ENCODE results near the gene CETN2. TPM values are rescaled to one million over a fixed set of nuclear protein-coding genes. Genes with fewer than 3 reads are reported as not detected.

Gene CETN2
- total RNA-seq (1 to 10 TPM; 6.3 to 7.3 TPM), polyA plus RNA-seq (10 to 100 TPM; 23.3 to 30.8 (median 27.7) TPM), total RNA-seq (4.9 to 16.5 (median 13.6) reads per million in 6 experiments)

DNA sequence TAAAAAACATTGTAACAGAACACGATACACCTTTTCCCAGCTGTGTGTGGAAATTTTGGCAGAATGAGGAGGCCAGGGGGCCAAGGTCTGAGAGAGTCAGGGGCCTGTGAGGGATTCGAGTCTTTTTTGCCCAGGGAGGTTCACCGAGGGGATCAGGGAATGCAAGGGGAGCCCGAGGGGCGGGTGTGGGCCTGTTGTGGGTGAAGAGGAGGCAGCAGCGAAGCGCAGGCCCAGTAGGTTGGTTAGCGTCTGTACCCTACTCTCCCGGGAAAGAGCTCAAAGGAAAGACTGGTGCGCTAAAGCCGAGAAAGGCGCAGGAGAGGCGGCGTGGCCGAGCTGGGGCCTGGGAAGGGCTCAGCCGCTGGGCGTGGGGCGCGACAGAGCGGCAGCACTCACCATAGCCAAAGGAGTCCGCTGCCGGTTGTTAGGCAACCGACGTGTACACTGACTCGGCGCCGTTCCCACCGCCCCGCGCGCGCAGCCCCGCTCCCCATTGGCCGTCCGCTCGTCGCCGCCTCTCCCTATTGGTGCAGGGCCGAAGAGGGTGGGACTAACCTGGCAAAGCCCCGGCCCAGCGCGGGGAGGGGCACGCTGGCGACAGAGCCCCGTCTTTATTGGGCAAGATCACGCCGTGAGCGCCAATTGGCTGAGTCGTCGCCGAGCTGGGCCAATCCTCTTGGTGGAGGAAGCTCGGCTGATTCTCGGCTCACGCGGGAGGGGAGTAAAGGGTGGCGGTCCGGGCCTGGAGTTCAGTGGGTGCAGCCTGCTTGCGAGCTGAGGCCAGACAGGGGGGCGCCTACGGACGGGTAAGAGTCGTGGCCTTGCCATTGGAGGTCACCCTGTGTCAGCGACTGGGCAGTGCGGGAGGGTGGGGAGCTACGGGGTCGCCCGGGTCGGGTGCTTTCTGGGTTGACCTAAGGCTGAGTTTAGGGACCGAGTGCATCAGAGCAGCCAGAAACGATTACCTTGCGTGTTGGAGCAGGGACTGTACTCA lies at the start of gene CETN2, which contains the start of gene NSDHL:
Gene CETN2, minus strand, starts transcription at position 446 of the 994 bp plus-strand sequence. Its CDS starts 47 bp downstream, at position 399.
Gene NSDHL, plus strand, starts transcription at position 752 of the 994 bp plus-strand sequence. CDS start 15,262 bp downstream, outside the sequence.
- Mint-ChIP-seq H3K9me3 (peaks cover 0 to 1% (median 0%) of the 10 kb centered on the region in 9 donors), H3K27me3 (no peaks in the 10 kb centered on the region), H3K4me3 (peak within 1 kb of the TSS; percentile 89 to 98 (median 95)), H3K4me1 (peaks cover 3 to 34% (median 32%) of the 10 kb centered on the region in 4 donors), H3K27ac (peak within 1 kb of the TSS; percentile 78 to 98 (median 97)), H3K36me3 (peaks cover 0 to 3% (median 2%) of the 10 kb centered on the region in 3 donors)
- POLR2A ChIA-PET: no interaction called here
- ATAC-seq: peak; percentile 95 to 97
- peak; percentile 86 to 96 (median 93) for DNase-seq

DNA sequence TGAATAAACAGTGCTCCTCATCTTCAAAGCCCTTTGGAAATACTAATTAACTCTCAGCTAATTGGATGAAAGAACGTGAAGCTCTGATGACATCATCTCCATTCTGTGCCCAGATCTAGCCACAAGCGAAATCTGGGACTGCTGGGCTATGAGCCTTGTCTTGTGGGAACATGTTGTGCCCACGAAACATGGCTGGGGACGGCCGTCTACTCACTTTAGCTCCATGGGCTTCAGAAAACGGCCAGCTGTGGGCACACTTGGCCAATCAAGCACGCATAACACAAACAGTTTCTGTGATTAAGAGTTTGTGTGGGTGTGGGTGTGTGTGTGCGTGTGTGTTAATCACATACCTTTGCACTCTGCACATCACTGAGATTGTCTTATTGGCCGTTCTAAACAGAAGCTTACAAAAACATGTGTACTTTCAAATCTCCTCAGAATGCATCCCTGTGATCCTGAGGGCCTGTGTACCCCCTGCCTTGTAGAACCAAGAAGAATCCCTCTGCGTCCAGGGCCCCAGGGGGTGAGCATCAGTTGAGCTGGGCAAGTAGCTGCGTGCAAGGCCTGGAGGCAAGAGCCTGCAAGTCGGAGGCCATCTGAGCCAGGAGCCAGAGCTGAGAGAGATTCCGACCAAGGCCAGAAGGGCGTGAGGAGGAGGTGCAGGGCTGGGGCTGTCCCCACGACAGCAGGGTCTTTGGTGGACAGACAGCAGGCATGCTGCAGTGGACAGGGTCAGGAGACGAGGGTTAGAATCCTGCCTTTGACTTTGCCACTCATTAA lies 48.6 kb upstream of the CETN2 start:
- POLR2A ChIA-PET: no interaction called here
- ATAC-seq: no peak
- DNase-seq: no peak
- Mint-ChIP-seq H3K4me3 (no peak overlapping the region), H3K9me3 (peaks cover 0 to 2% (median 0%) of the 10 kb centered on the region in 9 donors), H3K36me3 (no peaks in the 10 kb centered on the region), H3K27me3 (no peaks in the 10 kb centered on the region), H3K4me1 (no peaks in the 10 kb centered on the region), H3K27ac (no peak overlapping the region)

DNA sequence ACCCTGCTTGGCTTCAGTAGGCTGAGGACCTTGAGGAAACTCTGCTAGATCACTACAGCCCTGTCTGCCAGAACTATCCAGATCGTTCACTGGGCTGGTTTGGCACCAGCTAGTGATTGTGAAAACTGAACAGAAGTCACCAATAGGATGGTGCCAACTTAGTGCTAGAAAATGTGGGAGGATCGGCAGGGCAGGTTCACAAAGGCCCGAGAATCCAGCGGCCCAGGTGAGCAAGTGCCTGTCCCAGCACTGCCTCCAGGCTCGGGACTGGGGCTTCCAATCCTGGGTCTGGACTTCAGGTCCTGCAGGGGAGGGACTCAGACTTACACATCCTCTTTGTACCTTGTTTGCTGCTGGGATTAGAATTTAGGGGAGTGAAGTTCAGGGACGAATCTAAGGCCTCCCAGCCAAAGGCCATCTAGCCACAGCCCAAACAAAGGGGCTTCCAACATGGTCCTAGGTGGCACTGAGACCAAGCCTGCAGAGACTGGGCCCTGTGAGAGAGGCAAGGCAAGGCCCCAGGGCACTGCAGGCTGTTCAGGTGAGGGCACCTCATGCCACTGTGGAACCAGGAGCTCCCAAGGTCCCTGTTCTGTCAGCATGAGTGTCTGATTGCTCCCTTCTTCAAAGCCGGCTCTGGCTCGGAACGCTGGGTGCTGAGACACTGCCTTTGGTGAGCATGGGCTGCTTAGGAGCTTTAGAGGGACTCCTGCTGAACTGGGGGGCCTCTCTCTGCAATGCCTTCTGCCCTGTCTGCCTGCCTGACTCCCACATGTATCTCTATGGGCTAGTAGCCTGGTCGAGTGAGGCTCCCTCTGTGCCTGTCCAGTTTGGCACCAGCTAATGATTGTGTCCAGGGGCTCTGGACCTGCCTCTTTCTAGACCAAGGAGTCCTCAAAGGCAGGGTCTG lies 46.6 kb upstream of the CETN2 start:
- no peaks in the 10 kb centered on the region for H3K27me3 Mint-ChIP-seq
- H3K36me3 Mint-ChIP-seq: no peaks in the 10 kb centered on the region
- H3K9me3 Mint-ChIP-seq: no peaks in the 10 kb centered on the region
- DNase-seq (no peak), ATAC-seq (no peak)
- no peak overlapping the region for H3K27ac Mint-ChIP-seq
- no peak overlapping the region for H3K4me3 Mint-ChIP-seq
- POLR2A ChIA-PET: no interaction called here
- H3K4me1 Mint-ChIP-seq: peaks cover 0 to 6% (median 5%) of the 10 kb centered on the region in 4 donors

DNA sequence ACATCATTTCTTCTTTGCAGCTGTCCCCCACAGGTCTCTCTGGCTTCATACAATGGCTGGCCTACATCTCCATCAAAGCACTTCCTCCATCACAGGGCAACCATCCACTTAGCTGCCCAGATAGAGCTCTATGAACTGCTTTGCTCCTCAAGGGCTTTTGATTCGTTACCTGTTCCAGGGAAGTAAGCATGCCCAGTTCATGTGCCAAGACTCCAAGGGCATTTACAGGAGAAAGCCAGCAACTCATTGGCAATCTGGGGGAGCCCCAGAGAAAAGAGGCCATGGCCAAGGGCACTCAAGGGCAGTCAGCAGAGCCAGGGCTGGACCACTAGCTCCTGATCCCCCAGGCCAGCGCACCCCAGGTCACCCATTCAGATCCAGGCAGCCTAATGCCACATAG lies 42.8 kb upstream of the CETN2 start:
- DNase-seq (no peak), ATAC-seq (no peak)
- Mint-ChIP-seq H3K4me3 (no peak overlapping the region), H3K36me3 (peaks cover 0 to 14% (median 0%) of the 10 kb centered on the region in 3 donors), H3K9me3 (no peaks in the 10 kb centered on the region), H3K27ac (peak overlapping the region in 8 of 10 donors; percentile 3 to 81 (median 42)), H3K27me3 (no peaks in the 10 kb centered on the region), H3K4me1 (peaks cover 5 to 11% (median 10%) of the 10 kb centered on the region in 4 donors)
- POLR2A ChIA-PET: no interaction called here

DNA sequence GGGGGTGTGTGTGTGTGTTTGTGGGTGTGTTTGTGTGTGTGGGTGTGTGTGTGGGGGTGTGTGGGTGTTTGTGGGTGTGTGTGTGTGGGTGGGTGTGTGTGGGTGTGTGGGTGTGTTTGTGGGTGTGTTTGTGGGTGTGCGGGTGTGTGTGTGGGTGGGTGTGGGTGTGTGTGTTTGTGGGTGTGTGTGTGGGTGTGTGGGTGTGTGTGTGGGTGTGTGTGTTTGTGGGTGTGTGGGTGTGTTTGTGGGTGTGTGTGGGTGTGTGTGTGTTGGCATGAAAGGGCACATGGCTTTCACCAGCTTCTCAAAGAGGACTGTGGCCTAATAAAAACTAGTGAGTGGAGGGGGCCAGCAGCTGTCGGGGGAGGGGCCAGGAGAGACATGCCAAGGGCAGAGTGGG lies 42.0 kb upstream of the CETN2 start:
- no peak for ATAC-seq
- POLR2A ChIA-PET: no interaction called here
- Mint-ChIP-seq H3K27me3 (no peaks in the 10 kb centered on the region), H3K9me3 (no peaks in the 10 kb centered on the region), H3K4me1 (peaks cover 5 to 11% (median 10%) of the 10 kb centered on the region in 4 donors), H3K27ac (peak overlapping the region in 3 of 10 donors; percentile 44 to 67 (median 55)), H3K36me3 (peaks cover 0 to 17% (median 0%) of the 10 kb centered on the region in 3 donors), H3K4me3 (no peak overlapping the region)
- no peak for DNase-seq

DNA sequence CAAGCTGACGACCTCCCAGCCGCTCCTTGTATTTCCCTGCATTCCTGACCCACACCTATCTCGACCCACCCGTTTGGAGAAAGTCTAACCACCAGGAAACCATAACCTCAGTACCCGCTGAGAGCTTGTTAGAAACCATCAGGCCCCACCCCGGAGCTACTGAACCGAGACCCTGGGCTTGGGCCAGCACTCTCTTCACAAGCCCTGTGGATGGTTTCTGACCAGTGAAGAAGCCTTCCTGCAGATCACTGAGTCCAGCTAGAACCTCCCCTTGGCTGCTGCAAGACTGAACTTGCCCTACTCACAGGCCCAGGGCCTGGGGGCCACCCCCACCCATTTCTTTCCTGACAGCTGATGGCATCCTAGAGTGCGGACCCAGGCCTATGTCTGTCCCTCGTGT lies 40.7 kb upstream of the CETN2 start:
- no peaks in the 10 kb centered on the region for H3K27me3 Mint-ChIP-seq
- H3K4me1 Mint-ChIP-seq: peaks cover 5 to 11% (median 10%) of the 10 kb centered on the region in 4 donors
- H3K27ac Mint-ChIP-seq: peak overlapping the region in 3 of 10 donors; percentile 55 to 80 (median 62)
- no peaks in the 10 kb centered on the region for H3K9me3 Mint-ChIP-seq
- DNase-seq (no peak), ATAC-seq (no peak)
- H3K4me3 Mint-ChIP-seq: no peak overlapping the region
- POLR2A ChIA-PET: no interaction called here
- peaks cover 0 to 22% (median 0%) of the 10 kb centered on the region in 3 donors for H3K36me3 Mint-ChIP-seq

DNA sequence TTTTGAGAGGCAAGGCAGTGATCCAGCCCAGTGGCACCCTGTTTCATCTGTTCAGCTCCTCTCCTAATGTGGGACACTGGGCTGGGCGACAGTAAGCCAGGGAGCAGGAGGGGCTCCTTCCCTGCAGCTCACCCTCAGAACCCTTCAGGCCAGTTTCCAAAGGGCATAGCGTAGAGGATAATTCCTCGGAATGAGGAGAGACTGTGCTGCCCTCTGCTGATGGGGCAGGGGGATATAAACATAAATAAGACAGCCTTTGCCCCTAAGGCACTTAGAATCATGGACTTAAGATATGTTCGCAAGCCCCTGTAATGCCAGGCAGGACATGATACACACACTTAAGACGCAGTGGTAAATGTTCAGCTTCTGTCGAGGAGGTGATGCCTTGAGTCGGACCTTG lies 39.4 kb upstream of the CETN2 start:
- Mint-ChIP-seq H3K27me3 (no peaks in the 10 kb centered on the region), H3K4me3 (no peak overlapping the region), H3K27ac (peak overlapping the region in 2 of 10 donors; percentile 44 to 72), H3K4me1 (peaks cover 5 to 11% (median 10%) of the 10 kb centered on the region in 4 donors), H3K36me3 (peaks cover 0 to 28% (median 0%) of the 10 kb centered on the region in 3 donors), H3K9me3 (no peaks in the 10 kb centered on the region)
- DNase-seq: no peak
- no peak for ATAC-seq
- POLR2A ChIA-PET: no interaction called here

DNA sequence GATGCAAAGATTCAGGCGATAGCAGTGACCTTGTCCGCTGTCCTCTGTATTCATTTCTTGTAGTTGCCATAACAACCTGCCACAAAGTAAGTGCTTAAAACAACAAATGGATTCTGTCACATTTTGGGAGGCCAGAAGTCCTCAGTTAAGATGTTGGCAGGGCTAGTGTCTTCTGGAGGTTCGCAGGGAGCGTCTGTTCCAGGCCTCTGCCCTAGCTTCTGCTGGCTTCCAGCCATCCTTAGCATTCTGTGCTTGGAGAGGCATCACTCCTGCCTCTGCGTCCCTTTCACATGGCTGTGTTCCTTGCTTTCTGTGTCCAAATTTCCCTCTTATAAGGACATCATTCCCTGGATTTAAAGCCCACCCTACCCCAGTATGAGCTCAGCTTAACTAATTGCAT lies 35.8 kb upstream of the CETN2 start:
- H3K36me3 Mint-ChIP-seq: peaks cover 0 to 53% (median 0%) of the 10 kb centered on the region in 3 donors
- no peaks in the 10 kb centered on the region for H3K4me1 Mint-ChIP-seq
- DNase-seq (no peak), ATAC-seq (no peak)
- H3K4me3 Mint-ChIP-seq: no peak overlapping the region
- H3K9me3 Mint-ChIP-seq: no peaks in the 10 kb centered on the region
- no peak overlapping the region for H3K27ac Mint-ChIP-seq
- no peaks in the 10 kb centered on the region for H3K27me3 Mint-ChIP-seq
- POLR2A ChIA-PET: no interaction called here

DNA sequence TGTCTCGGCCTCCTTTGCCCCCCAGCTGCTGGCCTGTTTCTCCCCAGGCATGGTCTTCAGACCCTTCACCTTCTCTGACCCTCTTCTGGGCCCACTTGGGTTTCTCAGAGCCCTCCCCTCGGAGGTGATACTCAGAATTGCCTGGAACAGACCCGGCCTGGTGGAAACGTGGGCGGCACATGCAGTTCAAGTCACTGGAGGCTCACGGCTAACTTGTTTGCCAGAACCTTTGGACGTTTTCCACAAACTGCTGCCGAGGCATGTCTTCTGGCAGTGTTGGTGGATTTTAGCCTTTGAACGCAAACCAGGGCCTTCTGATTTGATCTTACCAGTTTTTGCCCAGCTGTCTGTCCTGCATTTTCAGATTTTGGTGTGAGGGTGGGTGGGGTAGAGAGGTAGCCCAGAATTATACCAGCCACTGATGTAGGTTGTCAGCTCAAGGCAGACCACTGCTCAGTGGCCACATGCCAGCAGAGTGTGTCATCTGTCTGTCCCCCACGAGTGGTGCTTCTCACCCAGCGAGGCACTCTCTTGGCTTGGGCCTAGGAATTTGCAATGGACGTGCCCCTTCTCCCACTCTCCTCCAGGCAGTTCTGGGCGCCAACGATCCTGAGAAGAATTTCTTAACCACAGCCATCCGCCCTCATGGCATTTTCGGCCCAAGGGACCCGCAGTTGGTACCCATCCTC lies 34.8 kb upstream of the CETN2 start:
- Mint-ChIP-seq H3K27ac (no peak overlapping the region), H3K9me3 (no peaks in the 10 kb centered on the region), H3K4me1 (no peaks in the 10 kb centered on the region), H3K27me3 (no peaks in the 10 kb centered on the region), H3K36me3 (peaks cover 0 to 61% (median 0%) of the 10 kb centered on the region in 3 donors), H3K4me3 (no peak overlapping the region)
- DNase-seq (no peak), ATAC-seq (no peak)
- POLR2A ChIA-PET: no interaction called here

DNA sequence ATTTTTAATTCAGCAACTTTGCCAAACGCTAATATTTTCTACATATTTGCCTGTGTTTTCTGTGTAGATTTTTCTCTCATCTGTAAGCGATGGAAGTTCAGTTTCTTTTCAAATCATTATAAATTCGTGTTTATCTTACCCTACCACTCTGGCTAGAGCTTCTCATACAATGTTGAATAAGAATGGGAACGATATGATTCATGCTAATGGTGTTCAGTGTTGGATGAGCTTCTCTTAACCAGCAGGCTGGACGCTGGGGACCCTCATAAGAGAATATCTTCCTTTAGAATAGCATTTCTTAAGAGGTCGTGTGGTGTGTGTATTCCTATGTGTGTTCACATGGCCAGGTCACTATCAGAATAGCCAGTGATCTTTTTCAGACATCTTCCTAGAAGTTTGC lies 31.3 kb upstream of the CETN2 start:
- Mint-ChIP-seq H3K36me3 (peaks cover 0 to 63% (median 0%) of the 10 kb centered on the region in 3 donors), H3K27ac (peak overlapping the region in 1 of 10 donors; percentile 33), H3K27me3 (no peaks in the 10 kb centered on the region), H3K9me3 (no peaks in the 10 kb centered on the region), H3K4me1 (no peaks in the 10 kb centered on the region), H3K4me3 (no peak overlapping the region)
- DNase-seq (no peak), ATAC-seq (no peak)
- POLR2A ChIA-PET: no interaction called here

DNA sequence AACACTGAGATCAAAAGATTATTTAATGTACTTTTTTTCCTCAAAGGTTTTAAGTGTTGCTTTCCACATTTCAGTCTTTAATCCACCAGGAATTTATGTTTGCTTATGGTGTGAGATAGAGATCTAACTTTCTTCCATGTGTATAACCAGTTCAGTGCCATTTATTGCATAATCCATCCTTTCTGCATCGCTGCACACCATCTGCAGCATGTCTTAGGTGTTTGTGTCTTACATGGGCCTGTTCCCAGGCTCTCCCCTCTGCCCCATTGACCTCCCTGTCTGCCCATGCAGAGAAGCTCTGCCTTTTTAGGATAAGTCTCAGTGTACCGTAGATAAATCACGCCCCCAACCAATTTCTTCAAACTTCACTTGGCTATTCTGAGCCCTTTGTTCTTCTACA lies 30.6 kb upstream of the CETN2 start:
- Mint-ChIP-seq H3K36me3 (peaks cover 0 to 64% (median 0%) of the 10 kb centered on the region in 3 donors), H3K4me3 (no peak overlapping the region)

More for the DNA sequence above, 30.6 kb upstream of the CETN2 start:
- Mint-ChIP-seq H3K27me3 (no peaks in the 10 kb centered on the region), H3K27ac (no peak overlapping the region), H3K4me1 (no peaks in the 10 kb centered on the region), H3K9me3 (no peaks in the 10 kb centered on the region)
- ATAC-seq: no peak
- POLR2A ChIA-PET: no interaction called here
- no peak for DNase-seq

All from naive thymus-derived CD8-positive, alpha-beta T cell (primary cell).